Activated effector memory CD4-positive, alpha-beta T cell treated with anti-CD3 and anti-CD28 coated beads, Interleukin-2, amount 50 U/mL, for 16 hours (primary cell): ENCODE measurements around the gene GNG10.
"Not testable (repeated sequence)": the region's sequence is repeated elsewhere in the genome, so short reads cannot be mapped to it uniquely, and the experiment has no call there.

Experiments
- DNase-seq: peaks from one replicate; pipeline ENCODE4 v3.0.0-alpha.2; 2020

GNG10 gene

DNA sequence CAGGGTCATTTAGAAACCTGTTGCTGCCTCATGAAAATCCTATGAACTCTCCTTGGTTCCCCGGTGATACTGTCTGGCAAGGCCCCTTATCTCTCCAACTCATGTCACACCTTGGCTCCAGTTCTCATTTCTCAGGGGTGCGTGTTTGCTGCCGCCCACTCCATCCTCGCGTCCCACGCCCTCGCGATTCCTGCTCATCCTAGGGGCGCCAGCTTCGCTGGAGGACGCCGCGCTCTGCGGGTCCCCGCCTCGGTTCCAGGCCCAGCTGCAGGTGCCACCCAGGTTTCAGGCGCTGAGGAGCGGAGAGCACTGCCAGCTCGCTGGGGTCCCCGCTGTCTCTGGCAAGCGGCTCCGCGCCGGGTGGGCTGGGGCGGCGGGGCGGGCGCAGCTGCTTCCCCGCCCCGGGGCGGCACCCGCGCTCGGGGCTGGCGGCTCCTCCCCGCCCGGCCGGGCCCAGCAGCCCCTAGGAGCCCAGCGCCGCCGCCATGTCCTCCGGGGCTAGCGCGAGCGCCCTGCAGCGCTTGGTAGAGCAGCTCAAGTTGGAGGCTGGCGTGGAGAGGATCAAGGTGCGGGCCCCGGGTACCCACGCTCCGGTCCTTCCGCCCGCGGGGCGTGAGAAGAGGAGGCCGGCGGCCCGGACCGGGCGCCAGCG, at the start of gene GNG10:
TSS of gene GNG10 (plus strand) at position 456 of the 652 bp plus-strand sequence. CDS start at position 486, 30 bp downstream.
- peak; percentile 90 for DNase-seq

DNA sequence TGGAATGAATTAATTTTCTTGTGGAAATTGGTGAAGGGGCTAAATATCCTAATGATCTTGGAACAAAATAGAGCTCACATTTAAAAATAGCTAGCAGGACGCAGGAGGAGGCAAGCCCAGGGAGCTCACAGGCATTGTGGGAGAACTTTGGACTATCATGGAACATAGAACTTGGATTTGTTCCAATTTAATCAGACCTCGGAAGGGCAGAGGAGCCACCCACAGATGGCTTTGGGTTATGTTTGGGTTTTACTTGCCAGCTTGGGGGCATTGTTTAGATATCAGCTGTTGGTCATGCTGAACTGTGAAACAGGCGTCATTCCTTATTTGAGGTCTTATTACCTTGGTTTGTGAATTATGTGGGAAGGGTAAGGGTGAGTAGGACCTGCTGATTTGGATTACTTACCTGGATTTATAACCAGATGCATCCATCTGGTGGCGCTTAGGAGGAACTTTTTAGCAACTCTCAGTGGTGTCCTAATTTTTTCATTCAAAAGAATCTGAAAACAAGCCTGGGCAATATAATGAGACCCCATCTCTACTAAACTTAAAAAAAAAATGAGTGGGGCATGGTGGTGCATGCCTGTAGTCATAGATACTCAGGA, 47.9 kb upstream of the GNG10 start:
- no peak for DNase-seq

DNA sequence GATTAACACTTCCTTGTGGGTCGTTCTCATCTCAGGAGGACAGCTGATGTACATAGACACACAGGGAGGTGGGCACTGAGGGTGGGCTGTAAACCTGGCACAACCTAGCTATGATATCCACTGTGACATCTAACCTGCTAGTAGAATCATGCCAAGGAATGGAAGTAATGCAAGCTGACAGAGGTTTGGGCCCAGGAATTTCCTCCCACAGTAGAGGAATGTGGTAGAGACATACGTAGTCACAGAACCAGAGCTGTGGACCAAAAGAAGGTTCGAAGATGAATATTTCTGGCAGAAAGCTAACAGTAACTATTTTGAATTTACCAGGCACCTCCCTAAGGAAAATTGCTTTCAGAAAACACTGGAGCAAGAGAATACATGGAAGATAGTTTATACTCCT, 45.5 kb upstream of the GNG10 start:
- no peak for DNase-seq

DNA sequence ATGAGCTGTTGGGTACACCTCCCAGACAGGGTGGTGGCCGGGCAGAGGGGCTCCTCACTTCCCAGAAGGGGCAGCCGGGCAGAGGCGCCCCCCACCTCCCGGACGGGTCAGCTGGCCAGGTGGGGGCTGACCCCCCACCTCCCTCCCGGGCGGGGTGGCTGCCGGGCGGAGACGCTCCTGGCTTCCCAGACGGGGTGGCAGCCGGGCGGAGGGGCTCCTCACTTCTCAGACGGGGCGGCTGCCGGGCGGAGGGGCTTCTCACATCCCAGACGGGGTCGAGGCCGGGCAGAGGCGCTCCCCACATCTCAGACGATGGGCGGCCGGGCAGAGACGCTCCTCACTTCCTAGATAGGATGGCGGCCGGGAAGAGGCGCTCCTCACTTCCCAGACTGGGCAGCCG, 44.1 kb upstream of the GNG10 start:
- DNase-seq: not testable (repeated sequence)

DNA sequence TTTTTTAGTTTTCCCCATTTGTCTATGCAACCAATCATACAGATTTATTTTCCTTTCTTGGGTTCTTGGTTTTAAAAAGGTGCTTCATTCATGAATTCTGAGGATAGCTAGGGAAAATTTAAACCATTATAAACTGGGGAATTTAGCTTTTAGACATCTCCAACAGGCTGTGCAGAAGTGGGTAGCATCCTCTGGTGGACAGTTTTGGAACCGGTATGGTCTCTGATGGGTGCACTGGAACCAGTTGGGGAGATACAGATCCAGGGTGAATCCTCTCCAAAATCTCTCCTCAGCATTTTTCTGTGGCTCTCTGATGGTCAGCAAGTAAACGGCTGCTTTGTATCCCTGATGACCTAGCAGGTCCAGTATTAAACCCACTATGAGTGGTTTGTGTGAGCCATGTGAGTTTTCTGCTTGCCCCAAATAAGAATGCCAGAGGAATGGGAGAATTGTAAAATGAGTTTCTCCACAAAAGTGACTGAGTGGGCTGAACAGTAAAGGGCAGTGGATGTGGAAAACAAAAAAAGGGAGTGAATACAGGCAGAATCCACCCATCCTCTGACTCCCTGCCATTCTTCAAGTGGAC, 39.4 kb upstream of the GNG10 start:
- DNase-seq: peak; percentile 69

DNA sequence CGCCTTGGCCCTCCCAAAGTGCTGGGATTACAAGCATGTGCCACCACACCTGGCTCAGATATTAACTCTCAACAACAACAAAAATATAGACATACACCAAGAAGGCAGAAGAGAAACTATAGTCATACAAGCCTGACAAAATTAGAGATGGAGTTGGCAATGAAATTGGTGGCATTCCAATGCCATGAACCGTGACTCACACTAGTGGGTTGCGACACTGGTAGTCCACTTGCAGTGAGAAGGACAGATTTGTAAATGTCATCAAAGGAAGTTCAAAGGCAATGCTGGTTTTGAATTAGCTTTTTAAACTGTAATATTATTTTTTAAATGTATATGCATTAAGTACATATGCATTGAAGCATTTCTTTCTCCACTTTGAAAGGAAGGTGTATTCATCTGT, 38.8 kb upstream of the GNG10 start:
- no peak for DNase-seq

DNA sequence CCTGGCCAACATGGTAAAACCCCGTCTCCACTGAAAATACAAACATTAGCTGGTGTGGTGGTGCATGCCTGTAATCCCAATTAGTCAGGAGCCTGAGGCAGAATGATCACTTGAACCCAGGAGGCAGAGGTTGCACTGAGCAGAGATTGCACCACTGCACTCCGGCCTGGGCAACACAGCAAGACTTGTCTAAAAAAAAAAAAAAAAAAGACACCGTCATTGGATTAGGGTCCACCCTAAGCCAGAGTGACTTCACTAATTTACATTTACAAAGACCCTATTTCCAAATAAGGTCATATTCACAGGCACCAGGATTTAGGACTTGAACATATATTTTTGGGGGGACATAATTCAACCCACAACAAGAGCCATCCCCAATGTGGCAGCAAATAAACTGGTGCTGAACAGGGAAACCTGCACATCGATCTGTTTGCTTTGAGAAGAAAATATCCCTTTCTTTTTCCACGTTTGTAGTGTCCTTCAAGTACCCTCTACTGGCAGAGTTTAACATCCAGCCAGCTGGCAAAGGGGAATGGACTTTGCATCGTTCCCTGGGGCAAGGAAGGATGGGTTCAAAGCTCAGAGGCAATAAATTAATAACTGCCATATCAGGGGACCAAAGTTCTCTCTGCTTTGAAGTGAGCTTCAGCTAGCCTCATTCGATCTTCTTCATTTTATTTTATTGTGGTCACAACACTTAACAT, 34.0 kb upstream of the GNG10 start:
- DNase-seq: no peak

DNA sequence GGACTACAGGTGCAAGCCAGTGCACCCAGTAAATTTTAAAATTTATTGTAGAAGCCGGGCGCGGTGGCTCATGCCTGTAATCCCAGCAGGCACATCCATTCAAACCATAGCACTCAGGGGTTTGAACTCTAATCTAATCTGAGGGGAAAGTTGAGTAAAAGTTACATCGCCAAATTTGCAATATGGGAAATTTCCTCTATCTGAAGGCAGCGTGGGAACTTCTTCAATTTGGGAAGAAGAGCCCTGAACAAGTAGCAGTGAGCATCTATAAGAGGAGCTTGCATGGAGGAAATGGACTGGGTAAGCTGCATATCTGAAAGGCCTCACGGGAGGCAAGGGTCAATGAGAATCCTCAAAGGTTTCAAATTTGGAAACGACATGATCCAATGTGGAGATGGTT, 33.0 kb upstream of the GNG10 start:
- no peak for DNase-seq

DNA sequence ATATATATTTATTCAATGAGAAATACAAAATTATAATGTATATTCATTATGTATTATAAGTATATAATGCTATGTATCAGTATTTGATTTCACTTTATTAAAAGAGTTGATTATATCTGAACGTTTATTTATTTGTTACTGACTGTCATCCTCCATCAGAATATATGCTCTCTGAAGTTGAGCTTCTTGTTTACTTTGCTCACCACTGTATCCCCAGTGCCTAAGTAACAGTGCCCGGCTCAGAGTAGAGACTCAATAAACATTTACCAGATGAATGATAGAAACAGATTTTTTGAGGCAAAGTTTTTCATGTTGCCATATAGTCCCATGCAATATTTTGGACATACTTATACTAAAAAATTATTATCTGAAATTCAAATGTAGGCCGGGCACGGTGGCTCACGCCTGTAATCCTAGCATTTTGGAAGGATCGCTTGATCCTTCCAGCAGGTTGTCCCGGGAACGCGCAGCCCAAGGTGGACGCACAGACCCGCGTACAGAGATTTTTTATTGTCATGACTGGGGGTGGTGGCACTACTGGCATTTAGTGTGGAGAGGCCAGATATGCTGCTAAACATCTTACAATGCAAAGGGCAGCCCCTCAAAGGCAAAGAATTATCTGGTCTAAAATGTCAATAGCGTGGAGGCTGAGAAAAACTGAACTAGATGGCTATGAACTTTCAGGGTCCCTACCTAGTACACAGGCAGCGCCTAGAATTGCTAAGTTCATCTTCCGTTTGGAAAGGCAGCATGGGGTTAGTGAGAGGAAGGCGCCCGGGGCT, 31.0 kb upstream of the GNG10 start:
- DNase-seq: no peak

DNA sequence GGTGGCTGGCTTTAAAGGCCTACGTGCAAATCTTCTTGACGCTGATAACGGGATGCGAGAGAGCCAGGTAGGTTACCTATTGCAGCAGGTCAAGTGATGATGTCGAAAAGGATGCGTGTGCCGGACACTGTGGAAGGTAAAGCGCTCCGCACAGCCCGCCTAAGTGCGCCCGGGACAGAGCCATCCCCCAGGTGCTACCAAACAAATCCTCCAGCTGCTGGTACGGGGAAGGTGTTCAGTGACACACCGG, 30.5 kb upstream of the GNG10 start:
- DNase-seq: no peak

DNA sequence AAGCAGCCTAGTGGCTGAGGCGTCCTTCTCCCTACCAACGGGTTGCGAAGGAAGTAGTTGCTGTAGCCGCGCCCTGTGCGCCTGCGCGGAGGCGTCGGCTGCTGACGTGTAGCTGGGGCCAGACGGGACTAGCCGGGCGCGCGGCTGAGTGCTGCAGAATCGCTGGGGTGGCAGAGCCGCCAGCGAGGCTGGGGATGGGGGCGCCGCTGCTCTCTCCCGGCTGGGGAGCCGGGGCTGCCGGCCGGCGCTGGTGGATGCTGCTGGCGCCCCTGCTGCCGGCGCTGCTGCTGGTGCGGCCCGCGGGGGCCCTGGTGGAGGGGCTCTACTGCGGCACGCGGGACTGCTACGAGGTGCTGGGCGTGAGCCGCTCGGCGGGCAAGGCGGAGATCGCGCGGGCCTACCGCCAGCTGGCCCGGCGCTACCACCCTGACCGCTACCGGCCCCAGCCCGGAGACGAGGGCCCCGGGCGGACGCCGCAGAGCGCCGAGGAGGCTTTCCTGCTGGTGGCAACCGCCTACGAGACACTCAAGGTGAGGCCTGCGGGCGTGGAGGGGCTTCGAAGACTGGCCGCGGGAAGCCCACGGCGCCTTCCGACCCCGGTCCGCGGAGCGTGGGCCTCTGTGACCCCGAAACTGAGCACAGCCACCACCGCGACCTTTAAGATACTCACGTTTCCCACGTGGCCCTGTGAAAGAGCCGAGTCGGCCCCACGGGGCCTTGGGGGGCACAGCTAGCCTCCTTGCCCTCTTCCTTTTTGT, 30.0 kb upstream of the GNG10 start, which contains the start of gene DNAJC25:
TSS of gene DNAJC25 (plus strand) at position 121 of the 758 bp plus-strand sequence. CDS start at position 195, 74 bp downstream.
- peak; percentile 99 for DNase-seq

DNA sequence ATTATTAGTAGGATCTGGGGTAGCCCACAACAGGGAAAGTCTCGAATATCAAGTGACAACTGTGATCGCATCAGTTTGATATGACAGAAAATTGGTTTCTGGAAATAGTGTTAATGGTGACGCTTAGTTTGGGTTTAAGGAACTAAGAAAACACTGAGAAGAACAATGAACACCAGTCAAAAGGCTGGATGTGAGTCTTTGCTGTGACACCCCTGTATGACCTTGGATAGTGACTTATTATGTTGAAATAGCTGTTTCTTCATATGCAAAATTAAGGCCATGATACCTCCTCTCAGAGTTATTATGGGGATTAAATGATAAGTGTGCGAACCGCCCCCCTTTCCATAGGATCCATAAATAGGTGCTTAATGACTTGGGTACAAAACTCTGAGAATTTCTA, 29.3 kb upstream of the GNG10 start:
- no peak for DNase-seq

DNA sequence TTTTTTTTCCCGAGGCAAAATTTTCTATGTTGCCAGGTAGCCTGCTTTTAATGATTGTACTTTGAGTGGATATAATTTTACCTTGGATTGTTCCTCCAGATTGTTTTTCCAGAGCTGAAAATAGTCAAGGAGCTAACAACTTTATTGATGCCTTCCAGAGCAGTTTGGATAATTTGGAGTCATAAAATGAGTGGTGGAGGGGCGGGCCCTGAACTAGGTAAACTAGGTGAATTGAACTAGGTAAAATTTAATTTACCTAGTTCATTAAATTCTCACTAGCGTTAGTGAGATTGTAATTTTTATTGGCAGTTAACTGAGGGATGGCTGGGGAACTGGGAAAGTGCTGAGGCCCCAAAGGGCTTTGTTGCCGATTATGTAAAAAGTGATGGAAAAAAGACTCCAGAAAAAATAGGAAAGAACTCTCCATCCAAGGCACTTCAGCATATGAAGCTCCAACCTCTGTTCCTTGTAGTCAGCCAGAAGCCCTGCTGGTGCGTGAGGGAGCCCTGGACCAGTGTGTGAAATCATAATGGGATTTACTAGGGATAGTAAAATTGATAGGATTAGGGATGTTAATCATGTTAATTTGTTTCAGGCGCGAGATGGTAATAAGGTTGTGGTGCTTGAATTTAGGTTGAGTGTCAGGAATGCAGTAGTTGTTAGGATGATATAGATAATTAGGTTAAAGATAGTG, 28.6 kb upstream of the GNG10 start:
- no peak for DNase-seq

DNA sequence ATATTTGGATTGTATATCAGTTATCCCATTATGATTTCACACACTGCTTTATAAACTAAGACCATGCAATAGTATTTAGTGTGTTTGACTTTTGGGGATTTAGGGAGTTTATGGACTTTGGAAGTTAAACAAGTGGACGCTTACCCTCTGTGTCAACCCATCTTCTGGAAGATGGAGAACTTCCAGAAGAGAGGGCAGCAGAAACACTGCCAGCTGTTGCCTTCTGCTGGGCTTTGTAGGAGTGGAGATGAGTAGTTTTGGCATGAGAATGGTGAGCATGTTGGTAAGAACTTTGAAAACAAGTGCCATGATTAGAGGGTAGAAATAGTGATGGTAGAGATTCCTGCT, 28.0 kb upstream of the GNG10 start:
- no peak for DNase-seq

DNA sequence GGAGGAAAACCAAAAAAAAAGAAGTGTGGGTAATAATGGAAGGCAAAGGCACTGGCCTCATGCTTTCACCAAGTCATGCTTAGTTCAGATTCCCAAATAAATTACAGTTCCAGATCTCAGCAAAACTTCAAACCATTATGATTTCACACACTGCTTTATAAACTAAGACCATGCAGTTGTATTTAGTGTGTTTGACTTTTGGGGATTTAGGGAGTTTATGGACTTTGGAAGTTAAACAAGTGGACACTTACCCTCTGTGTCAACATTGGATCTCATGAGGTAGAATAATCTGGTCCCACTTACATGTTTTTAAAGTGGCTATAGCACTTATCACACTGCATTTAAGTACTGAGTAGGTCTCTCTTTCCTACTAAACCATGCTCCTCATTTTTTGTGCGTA, 26.5 kb upstream of the GNG10 start:
- DNase-seq: no peak

DNA sequence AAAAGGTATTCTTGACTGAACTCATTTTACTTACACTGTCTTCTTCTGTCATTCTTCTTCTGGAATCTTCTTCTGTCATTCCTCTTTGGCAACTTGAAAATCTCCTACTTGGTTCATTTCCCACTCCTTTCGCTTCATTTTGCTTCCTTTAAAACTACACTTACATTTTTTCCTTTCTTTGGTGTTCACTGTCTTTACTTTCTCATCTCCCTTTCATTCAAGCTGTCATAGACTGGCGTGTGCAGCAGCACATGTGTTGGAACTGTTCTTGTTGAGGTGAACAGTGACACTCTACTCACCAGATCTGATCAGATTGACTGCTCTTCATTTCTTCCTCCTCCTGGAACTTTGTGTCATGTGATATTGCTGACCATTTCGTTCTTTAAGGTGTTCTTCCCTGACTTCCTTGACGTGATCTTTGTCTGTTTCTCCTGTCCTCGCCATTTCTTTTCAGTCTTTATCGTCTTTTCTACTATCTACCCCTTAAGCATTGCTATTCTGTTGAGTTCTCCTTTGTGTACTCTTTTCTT, 23.9 kb upstream of the GNG10 start:
- DNase-seq: no peak

DNA sequence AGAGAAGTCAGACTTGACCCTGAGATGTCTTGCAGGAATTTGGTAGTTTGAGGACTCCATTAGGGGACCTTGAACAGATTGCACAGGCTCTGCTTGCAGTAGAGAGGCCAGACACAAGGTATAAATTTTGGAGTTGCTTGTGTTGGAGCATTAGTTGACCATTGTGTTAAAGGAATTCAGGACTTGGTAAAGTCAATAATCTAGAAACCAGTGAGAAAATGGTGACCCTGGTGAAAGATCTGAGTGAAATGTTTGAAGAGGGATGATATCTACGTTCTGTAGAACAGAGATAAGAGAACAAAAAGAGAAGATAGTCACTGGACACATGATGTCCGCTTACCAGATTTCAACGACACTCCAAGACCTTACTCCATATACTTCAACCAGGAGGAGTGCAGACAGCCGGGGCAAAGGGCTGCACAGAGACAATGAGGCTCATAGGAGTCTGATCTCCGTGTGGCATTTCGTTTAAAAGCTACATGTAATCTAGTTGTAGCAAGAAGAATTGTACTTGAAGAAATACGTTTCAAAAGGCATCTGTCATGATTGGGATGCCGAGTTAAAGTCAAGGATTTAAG, 17.1 kb upstream of the GNG10 start:
- DNase-seq: no peak

DNA sequence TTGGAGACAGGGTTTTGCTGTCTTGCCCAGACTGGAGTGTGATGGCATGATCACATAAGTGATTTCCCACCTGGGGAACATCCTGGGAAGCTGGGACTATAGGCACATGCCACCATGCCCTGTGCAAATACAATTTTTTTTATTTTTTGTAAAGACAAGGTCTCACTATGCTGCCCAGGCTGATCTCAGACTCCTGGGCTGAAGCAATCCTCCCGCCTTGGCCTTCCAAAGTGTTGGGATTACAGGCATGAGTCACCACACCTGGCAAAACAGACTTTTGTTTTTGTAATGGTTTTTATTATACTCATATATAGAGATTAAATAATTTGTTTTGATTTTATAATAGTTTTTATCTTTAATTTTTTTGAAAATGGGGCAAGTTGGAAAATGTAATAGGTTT, 15.6 kb upstream of the GNG10 start:
- DNase-seq: no peak

DNA sequence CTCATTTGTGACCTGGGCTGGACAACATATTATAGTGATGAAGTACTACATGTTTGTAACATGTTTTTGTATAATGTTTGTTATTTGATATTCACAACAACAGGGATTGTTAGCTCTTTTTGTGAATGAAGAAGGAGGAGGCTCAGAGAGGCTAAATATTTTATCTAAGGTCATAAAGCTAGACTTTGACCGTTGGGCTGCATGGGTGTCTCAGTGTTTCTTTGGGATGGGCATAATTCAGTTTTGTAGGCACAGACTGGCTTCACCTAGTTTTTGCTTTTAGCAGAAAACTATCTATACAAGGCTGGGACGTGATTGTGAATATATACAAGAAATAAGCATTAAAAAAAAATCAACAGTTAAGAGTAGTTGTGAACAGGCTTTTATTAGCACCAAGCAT, 15.0 kb upstream of the GNG10 start:
- DNase-seq: no peak

DNA sequence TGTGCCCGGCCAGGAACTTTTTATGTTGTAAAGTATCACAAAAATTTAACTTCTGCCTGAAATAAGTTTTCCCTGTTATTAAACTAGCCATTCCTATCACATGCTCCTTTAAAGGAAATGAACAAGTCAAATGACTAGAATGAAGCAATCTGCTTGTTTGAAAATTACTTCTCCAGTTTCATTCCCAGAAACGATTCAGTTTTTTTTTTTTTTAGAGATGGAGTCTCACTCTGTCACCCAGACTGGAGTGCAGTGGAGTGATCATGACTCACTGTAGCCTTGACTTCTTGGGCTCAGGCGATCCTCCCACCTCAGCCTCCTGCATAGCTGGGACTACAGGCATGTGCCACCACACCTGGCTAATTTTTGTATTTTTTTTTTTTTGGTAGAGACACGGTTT, 13.3 kb upstream of the GNG10 start:
- no peak for DNase-seq

DNA sequence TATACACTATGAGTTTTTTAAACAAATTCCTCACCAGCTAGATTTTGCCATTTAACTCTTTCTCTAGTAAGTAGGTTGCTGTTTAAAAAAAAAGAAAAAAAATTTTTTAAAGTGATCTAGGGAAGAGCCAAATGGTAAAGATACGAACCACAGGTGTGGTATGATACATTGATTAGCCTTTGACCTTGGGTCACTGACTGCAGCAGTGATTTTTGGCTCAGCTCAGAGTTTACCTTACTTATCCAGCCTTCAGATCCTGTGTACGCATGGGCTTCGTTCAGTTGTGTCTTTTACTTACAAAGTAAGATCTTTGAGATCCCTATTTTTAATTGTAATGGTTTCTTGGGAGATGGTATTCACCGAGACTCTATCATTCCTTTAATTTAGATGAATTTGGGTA, 12.4 kb upstream of the GNG10 start:
- no peak for DNase-seq

DNA sequence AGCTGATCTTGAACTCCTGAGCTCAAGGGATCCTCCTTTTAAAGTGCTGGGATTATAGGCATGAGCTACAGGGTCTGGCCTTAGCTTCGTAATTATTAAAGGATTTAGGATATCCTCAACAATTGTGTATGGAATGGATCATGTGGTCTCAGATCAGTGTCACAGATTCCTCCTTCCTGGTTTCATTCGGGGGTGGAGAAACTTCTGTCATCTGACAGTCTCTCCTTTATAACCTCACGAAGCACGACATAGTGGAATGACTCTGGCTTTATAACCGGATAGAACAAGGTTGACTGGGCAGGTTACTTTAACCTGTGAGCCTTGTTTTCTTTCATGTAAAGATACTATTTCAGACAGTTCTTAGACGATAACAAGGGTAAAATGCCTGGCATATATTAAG, 4.4 kb upstream of the GNG10 start:
- DNase-seq: no peak
